Measurements from ENCODE around the gene PCDHB4. TPM values are rescaled to one million over a fixed set of nuclear protein-coding genes. Genes with fewer than 3 reads are reported as not detected.
A peak's percentile ranks its signal among the peaks of the same experiment; 100 is the strongest.
"Not testable (repeated sequence)": the region's sequence is repeated elsewhere in the genome, so short reads cannot be mapped to it uniquely, and the experiment has no call there.

The PCDHB4 gene
- total RNA-seq, 1 donor from 2014 or later: 2.0 TPM

DNA sequence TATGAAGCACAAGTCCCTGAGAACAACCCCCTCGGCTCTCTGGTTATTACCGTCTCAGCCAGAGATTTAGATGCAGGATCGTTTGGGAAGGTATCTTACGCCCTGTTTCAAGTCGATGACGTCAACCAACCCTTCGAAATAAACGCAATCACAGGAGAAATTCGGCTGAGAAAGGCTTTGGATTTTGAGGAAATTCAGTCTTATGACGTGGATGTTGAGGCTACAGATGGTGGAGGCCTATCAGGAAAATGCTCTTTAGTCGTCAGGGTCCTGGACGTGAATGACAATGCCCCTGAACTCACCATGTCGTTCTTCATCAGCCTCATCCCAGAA lies 29.3 kb downstream of the PCDHB4 start:
- H3K27me3 Mint-ChIP-seq (ENCODE audit: low read depth): no peaks in the 10 kb centered on the region
- H3K36me3 Mint-ChIP-seq (ENCODE audit: low read depth): peaks cover 47% of the 10 kb centered on the region
- no peak for DNase-seq (ENCODE audit: low spot score)
- TF ChIP-seq, protein P1, sequence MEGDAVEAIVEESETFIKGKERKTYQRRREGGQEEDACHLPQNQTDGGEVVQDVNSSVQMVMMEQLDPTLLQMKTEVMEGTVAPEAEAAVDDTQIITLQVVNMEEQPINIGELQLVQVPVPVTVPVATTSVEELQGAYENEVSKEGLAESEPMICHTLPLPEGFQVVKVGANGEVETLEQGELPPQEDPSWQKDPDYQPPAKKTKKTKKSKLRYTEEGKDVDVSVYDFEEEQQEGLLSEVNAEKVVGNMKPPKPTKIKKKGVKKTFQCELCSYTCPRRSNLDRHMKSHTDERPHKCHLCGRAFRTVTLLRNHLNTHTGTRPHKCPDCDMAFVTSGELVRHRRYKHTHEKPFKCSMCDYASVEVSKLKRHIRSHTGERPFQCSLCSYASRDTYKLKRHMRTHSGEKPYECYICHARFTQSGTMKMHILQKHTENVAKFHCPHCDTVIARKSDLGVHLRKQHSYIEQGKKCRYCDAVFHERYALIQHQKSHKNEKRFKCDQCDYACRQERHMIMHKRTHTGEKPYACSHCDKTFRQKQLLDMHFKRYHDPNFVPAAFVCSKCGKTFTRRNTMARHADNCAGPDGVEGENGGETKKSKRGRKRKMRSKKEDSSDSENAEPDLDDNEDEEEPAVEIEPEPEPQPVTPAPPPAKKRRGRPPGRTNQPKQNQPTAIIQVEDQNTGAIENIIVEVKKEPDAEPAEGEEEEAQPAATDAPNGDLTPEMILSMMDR (IDR thresholded peaks at IDR 0.05): no peak
- H3K4me1 Mint-ChIP-seq (ENCODE audit: low read depth): no peaks in the 10 kb centered on the region
- no peak overlapping the region for H3K27ac Mint-ChIP-seq (ENCODE audit: unreplicated experiment)
- no peak overlapping the region for H3K4me3 Mint-ChIP-seq (ENCODE audit: unreplicated experiment)
- H3K9me3 Mint-ChIP-seq (ENCODE audit: low read depth): peaks cover 60% of the 10 kb centered on the region

- not testable (repeated sequence) for H3K4me1 Mint-ChIP-seq (ENCODE audit: low read depth)
Measured at GRCh38 chr5:141151632-141152031, 30.0 kb downstream of the PCDHB4 start.

GRCh38 chr5:141152096-141152495 lies 30.5 kb downstream of the PCDHB4 start:
- H3K4me3 Mint-ChIP-seq (ENCODE audit: unreplicated experiment); H3K27ac Mint-ChIP-seq (ENCODE audit: unreplicated experiment); H3K27me3 Mint-ChIP-seq (ENCODE audit: low read depth); H3K4me1 Mint-ChIP-seq (ENCODE audit: low read depth); DNase-seq (ENCODE audit: low spot score): not testable (repeated sequence)
- Mint-ChIP-seq H3K36me3 (ENCODE audit: low read depth) (peaks cover 49% of the 10 kb centered on the region), H3K9me3 (ENCODE audit: low read depth) (peaks cover 61% of the 10 kb centered on the region)

More at GRCh38 chr5:141151632-141152031, 30.0 kb downstream of the PCDHB4 start:
- DNase-seq (ENCODE audit: low spot score); H3K27me3 Mint-ChIP-seq (ENCODE audit: low read depth); H3K27ac Mint-ChIP-seq (ENCODE audit: unreplicated experiment); H3K4me3 Mint-ChIP-seq (ENCODE audit: unreplicated experiment): not testable (repeated sequence)
- Mint-ChIP-seq H3K9me3 (ENCODE audit: low read depth) (peaks cover 60% of the 10 kb centered on the region), H3K36me3 (ENCODE audit: low read depth) (peaks cover 48% of the 10 kb centered on the region)

GRCh38 chr5:141155540-141156374 lies 34.1 kb downstream of the PCDHB4 start:
- no peak overlapping the region for H3K27ac Mint-ChIP-seq (ENCODE audit: unreplicated experiment)
- H3K4me1 Mint-ChIP-seq (ENCODE audit: low read depth): no peaks in the 10 kb centered on the region
- peaks cover 47% of the 10 kb centered on the region for H3K9me3 Mint-ChIP-seq (ENCODE audit: low read depth)
- H3K36me3 Mint-ChIP-seq (ENCODE audit: low read depth): peaks cover 41% of the 10 kb centered on the region
- H3K27me3 Mint-ChIP-seq (ENCODE audit: low read depth): no peaks in the 10 kb centered on the region
- DNase-seq (ENCODE audit: low spot score): no peak
- H3K4me3 Mint-ChIP-seq (ENCODE audit: unreplicated experiment): no peak overlapping the region
- TF ChIP-seq, protein P1 (IDR thresholded peaks at IDR 0.05): no peak

DNA sequence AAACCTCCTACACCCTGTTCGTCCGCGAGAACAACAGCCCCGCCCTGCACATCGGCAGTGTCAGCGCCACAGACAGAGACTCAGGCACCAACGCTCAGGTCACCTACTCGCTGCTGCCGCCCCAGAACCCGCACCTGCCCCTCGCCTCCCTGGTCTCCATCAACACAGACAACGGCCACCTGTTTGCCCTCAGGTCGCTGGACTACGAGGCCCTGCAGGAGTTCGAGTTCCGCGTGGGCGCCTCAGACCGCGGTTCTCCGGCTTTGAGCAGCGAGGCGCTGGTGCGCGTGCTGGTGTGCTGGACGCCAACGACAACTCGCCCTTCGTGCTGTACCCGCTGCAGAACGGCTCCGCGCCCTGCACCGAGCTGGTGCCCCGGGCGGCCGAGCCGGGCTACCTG lies 35.7 kb downstream of the PCDHB4 start:
- not testable (repeated sequence) for H3K4me3 Mint-ChIP-seq (ENCODE audit: unreplicated experiment); H3K4me1 Mint-ChIP-seq (ENCODE audit: low read depth); H3K27ac Mint-ChIP-seq (ENCODE audit: unreplicated experiment); H3K27me3 Mint-ChIP-seq (ENCODE audit: low read depth); DNase-seq (ENCODE audit: low spot score)
- Mint-ChIP-seq H3K9me3 (ENCODE audit: low read depth) (peaks cover 46% of the 10 kb centered on the region), H3K36me3 (ENCODE audit: low read depth) (peaks cover 37% of the 10 kb centered on the region)

- H3K4me1 Mint-ChIP-seq (ENCODE audit: low read depth); H3K4me3 Mint-ChIP-seq (ENCODE audit: unreplicated experiment); DNase-seq (ENCODE audit: low spot score); H3K27ac Mint-ChIP-seq (ENCODE audit: unreplicated experiment); H3K27me3 Mint-ChIP-seq (ENCODE audit: low read depth): not testable (repeated sequence)
- Mint-ChIP-seq H3K36me3 (ENCODE audit: low read depth) (peaks cover 34% of the 10 kb centered on the region), H3K9me3 (ENCODE audit: low read depth) (peaks cover 44% of the 10 kb centered on the region)
Measured at GRCh38 chr5:141157901-141158300, 36.3 kb downstream of the PCDHB4 start.

GRCh38 chr5:141172381-141173204 lies 51.0 kb downstream of the PCDHB4 start, which contains the start of gene PCDHB7:
PCDHB7 (plus strand) TSS chr5:141172644; CDS start chr5:141172836, 192 bp downstream.
- TF ChIP-seq, protein P1 (IDR thresholded peaks at IDR 0.05): peak; percentile 29
- no peak within 1 kb of the TSS for H3K4me3 Mint-ChIP-seq (ENCODE audit: unreplicated experiment)
- H3K36me3 Mint-ChIP-seq (ENCODE audit: low read depth): peaks cover 26% of the 10 kb centered on the region
- H3K27ac Mint-ChIP-seq (ENCODE audit: unreplicated experiment): no peak within 1 kb of the TSS
- no peaks in the 10 kb centered on the region for H3K27me3 Mint-ChIP-seq (ENCODE audit: low read depth)
- DNase-seq (ENCODE audit: low spot score): no peak
- H3K4me1 Mint-ChIP-seq (ENCODE audit: low read depth): no peaks in the 10 kb centered on the region
- peaks cover 52% of the 10 kb centered on the region for H3K9me3 Mint-ChIP-seq (ENCODE audit: low read depth)

- not testable (repeated sequence) for DNase-seq (ENCODE audit: low spot score); H3K27ac Mint-ChIP-seq (ENCODE audit: unreplicated experiment); H3K4me3 Mint-ChIP-seq (ENCODE audit: unreplicated experiment); H3K27me3 Mint-ChIP-seq (ENCODE audit: low read depth); H3K4me1 Mint-ChIP-seq (ENCODE audit: low read depth)
- Mint-ChIP-seq H3K9me3 (ENCODE audit: low read depth) (peaks cover 36% of the 10 kb centered on the region), H3K36me3 (ENCODE audit: low read depth) (peaks cover 15% of the 10 kb centered on the region)
Measured at GRCh38 chr5:141174291-141175104, 52.9 kb downstream of the PCDHB4 start.
